Kidney (tissue), 14 donors: ENCODE measurements around the gene FDXACB1. TPM values are rescaled to one million over a fixed set of nuclear protein-coding genes. Genes with fewer than 3 reads are reported as not detected.

Experiments used
- DNase-seq, 5 donors: peaks; one replicate each; pipeline ENCODE4 v3.0.0-alpha.2; 2013 to 2020
- FAIRE-seq: peaks from 2 replicates; lab custom pipeline; 2012; peaks lifted over from hg19 to GRCh38; lab: Jason Lieb, UNC
- H3K27ac ChIP-seq, 2 donors: one replicate each; pipeline ENCODE4 v1.7.0; 2013; ENCODE audit warnings: low read depth in 2 of 2, low read length in 2 of 2, inconsistent platforms in 1 of 2
- H3K27me3 ChIP-seq: one replicate; pipeline ENCODE4 v1.7.1; 2013; ENCODE audit warnings: low read length, inconsistent platforms; ENCODE audit not compliant: control insufficient read depth, insufficient read depth
- H3K36me3 ChIP-seq, 3 donors: one replicate each; pipeline versions ENCODE4 v1.7.0 to v1.7.1; 2013; ENCODE audit warnings: low read length in 3 of 3, control low read depth in 1 of 3, inconsistent platforms in 1 of 3; ENCODE audit not compliant: insufficient read depth in 3 of 3, control insufficient read depth in 2 of 3
- H3K4me1 ChIP-seq, 3 donors: one replicate each; pipeline versions ENCODE4 v1.7.0 to v1.7.1; 2013; ENCODE audit warnings: low read length in 3 of 3, inconsistent platforms in 1 of 3, low read depth in 1 of 3; ENCODE audit not compliant: control insufficient read depth in 2 of 3, insufficient read depth in 2 of 3
- H3K4me3 ChIP-seq, 3 donors: one replicate each; pipeline versions ENCODE4 v1.7.0 to v1.8.1; 2013; ENCODE audit warnings: low read length in 3 of 3, control low read depth in 1 of 3, inconsistent platforms in 1 of 3
- H3K9ac ChIP-seq, 3 donors: one replicate each; pipeline versions ENCODE4 v1.7.0 to v1.7.1; 2013; ENCODE audit warnings: low read length in 3 of 3, control low read depth in 1 of 3, inconsistent platforms in 1 of 3
- H3K9me3 ChIP-seq, 3 donors: one replicate each; pipeline versions ENCODE4 v1.7.0 to v1.7.1; 2013; ENCODE audit warnings: low read length in 3 of 3, control low read depth in 1 of 3, inconsistent platforms in 1 of 3; ENCODE audit not compliant: control insufficient read depth in 2 of 3, insufficient read depth in 1 of 3
- intact Hi-C: fragments of 100-400 bp; cut with DNase I; formaldehyde crosslinking; loops from one replicate; pipeline ENCODE4 v1.11.1; 2022
- polyA plus RNA-seq: library from polyadenylated mRNA; stranded (reverse); fragments of 350-450 nt; fragmentation: Illumina TruSeq; extraction: RNeasy Lipid Tissue Mini Kit (QIAGEN cat#74804); gene quantifications from one replicate; pipeline ENCODE4 v1.2.3, GENCODE V29; 2014; ENCODE audit warnings: low read depth, low replicate concordance; ENCODE audit not compliant: insufficient read depth
- total RNA-seq: library from RNA; stranded (reverse); fragmentation: NEBNext Ultra II Directional; extraction: Animal tissue kit (Norgen Biotek cat#: 25700); gene quantifications from one replicate; pipeline ENCODE4 v1.2.1, GENCODE V29; 2021
- TF ChIP-seq, protein P1 (sequence below): IDR thresholded peaks from 3 replicates; pipeline ENCODE4 v1.5.1; 2012; ENCODE audit warnings: mild to moderate bottlenecking, moderate library complexity, borderline replicate concordance; ENCODE audit not compliant: insufficient read depth; ENCODE audit errors: extremely low read depth
- donor health status: control.
- donor health status: control.
- donor health status: control.
- donor health status: control.
- donor health status: control.
- donor health status: DM: yes; HTN: yes; CAD: no.
- donor health status: Normal renal cell carcinoma (clear cell type).

The FDXACB1 gene
- total and polyA plus RNA-seq, 2 donors from 2014 or later, result 1.5 to 2.6 TPM

DNA sequence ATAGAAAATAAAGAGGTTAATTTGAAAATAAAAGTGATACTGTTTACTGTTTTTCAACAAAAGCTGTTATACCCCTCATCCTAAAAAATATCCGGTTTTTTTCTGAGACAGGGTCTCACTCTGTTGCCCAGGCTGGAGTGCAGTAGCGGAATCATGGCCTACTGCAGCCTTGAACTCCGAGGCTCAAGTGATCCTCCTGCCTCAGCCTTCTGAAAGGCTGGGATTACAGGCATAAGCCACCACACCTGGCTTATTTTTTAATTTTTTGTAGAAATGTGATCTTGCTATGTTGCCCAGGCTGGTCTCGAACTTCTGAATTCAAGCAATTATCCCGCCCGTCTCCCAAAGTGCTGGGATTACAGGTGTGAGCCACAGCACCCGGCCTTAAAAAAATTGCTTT, 43.3 kb downstream of the FDXACB1 start:
- no peak overlapping the region for H3K27ac ChIP-seq
- H3K4me1 ChIP-seq, result peaks cover 0 to 4% (median 1%) of the 10 kb centered on the region in 3 donors
- FAIRE-seq (no peak), DNase-seq (no peak)
- intact Hi-C loops, result loop anchor here (10.0 kb wide), 1 partner anchor 251 kb away; no protein-coding TSS in a partner anchor
- H3K4me3 ChIP-seq, result no peak overlapping the region
- peaks cover 0 to 7% (median 6%) of the 10 kb centered on the region in 3 donors for H3K36me3 ChIP-seq
- no peaks in the 10 kb centered on the region for H3K9me3 ChIP-seq
- H3K9ac ChIP-seq, result no peak overlapping the region
- H3K27me3 ChIP-seq, result no peaks in the 10 kb centered on the region
- TF ChIP-seq, protein P1, sequence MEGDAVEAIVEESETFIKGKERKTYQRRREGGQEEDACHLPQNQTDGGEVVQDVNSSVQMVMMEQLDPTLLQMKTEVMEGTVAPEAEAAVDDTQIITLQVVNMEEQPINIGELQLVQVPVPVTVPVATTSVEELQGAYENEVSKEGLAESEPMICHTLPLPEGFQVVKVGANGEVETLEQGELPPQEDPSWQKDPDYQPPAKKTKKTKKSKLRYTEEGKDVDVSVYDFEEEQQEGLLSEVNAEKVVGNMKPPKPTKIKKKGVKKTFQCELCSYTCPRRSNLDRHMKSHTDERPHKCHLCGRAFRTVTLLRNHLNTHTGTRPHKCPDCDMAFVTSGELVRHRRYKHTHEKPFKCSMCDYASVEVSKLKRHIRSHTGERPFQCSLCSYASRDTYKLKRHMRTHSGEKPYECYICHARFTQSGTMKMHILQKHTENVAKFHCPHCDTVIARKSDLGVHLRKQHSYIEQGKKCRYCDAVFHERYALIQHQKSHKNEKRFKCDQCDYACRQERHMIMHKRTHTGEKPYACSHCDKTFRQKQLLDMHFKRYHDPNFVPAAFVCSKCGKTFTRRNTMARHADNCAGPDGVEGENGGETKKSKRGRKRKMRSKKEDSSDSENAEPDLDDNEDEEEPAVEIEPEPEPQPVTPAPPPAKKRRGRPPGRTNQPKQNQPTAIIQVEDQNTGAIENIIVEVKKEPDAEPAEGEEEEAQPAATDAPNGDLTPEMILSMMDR, result no peak

DNA sequence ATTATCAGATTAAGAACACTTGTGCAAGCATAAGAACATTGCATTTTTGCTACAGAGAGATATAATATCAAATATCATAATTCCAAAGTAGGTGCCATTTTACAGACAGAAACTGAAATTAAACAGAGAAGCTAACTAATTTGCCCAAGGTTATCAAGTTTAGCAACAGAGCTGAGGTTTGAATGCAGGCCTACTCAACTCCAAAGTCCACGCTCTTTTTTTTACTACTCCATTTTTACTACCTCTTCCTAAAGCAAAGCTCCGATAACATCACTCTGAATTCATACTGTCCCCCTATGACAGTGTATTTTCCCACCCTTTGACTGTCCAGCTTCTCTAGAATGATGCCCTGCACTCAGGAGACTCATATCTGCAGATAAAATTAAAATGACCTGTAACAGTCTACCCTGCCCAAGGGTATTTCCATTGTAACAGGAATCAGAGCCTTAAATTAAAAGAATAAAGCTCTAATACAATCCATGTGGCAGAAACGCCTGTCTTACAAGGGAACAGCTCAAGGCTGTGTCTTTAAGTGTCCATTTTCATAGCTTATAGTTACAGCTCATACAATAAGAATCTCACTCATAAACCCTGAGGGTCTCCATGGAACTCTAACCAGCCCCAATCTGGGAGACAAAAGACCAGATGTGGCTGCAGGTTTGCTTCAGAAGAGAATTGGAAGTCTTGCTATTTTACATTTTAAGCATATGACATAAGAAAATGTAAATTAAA, 44.4 kb downstream of the FDXACB1 start:
- Histone ChIP-seq H3K27ac (no peak overlapping the region), H3K9me3 (no peaks in the 10 kb centered on the region), H3K36me3 (peaks cover 0 to 7% (median 6%) of the 10 kb centered on the region in 3 donors), H3K4me1 (peaks cover 0 to 4% (median 0%) of the 10 kb centered on the region in 3 donors), H3K4me3 (no peak overlapping the region), H3K27me3 (no peaks in the 10 kb centered on the region), H3K9ac (no peak overlapping the region)
- DNase-seq, result no peak
- intact Hi-C loops, result loop anchor here (10.0 kb wide), 1 partner anchor 250 kb away; no protein-coding TSS in a partner anchor
- no peak for FAIRE-seq
- TF ChIP-seq, protein P1, result no peak

DNA sequence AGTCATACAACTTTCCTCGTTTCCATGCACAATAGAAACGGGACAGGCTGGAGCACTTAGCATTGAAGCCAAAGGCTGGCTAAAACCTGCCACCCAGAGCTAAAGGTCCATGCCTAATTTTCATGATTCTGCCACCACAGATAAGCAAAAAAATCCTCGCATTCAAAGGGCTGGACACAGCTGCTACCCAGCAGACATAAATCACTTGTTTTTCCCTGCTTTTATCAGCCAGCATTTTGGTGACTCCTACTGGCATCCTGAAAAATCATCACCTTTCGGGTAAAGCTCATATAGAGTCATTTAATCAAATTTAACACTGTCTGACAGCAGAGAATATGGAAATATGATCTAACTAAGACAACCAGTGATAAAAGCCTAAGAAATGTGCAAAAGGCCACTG, 45.4 kb downstream of the FDXACB1 start:
- intact Hi-C loops, result loop anchor here (10.0 kb wide), 1 partner anchor 249 kb away; no protein-coding TSS in a partner anchor

More for the DNA sequence above, 45.4 kb downstream of the FDXACB1 start:
- Histone ChIP-seq H3K4me3 (no peak overlapping the region), H3K4me1 (peaks cover 0 to 4% (median 0%) of the 10 kb centered on the region in 3 donors), H3K9me3 (no peaks in the 10 kb centered on the region), H3K9ac (no peak overlapping the region), H3K27ac (no peak overlapping the region), H3K36me3 (peaks cover 0 to 7% (median 6%) of the 10 kb centered on the region in 3 donors), H3K27me3 (no peaks in the 10 kb centered on the region)
- TF ChIP-seq, protein P1, result no peak
- peak in 2 of 5 donors; percentile 48 to 55 for DNase-seq
- no peak for FAIRE-seq
